Measurements from ENCODE around the gene VCL. TPM values are rescaled to one million over a fixed set of nuclear protein-coding genes. Genes with fewer than 3 reads are reported as not detected.
"Not testable (repeated sequence)": the region's sequence is repeated elsewhere in the genome, so short reads cannot be mapped to it uniquely, and the experiment has no call there.

Gene VCL
- total RNA-seq, 2 donors from 2014 or later, result 109 to 214 TPM

DNA sequence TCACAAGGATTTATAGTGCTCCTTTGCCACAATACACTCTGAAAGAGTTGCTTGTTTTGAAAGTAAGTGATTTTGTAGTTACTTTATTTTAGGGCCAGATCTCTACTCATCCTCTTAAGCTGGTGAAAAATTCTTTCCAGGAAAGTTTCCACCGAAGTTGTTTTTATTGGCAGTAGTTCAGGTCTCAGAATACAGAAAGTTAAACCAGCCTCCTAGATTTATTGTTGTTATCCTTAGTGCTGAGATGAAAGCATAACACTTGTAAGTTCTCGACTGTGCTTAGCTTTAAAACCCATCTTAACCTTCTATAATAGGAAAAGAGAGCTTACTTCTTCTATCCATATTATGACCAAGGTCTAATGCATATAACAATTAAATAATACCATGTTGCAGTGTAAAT, 147.2 kb downstream of the VCL start:
- Histone ChIP-seq H3K36me3 (ENCODE audit: control insufficient read depth, insufficient read depth, low read length) (peaks cover 19% of the 10 kb centered on the region), H3K4me3 (ENCODE audit: low read length) (no peak overlapping the region), H3K9me3 (ENCODE audit: control insufficient read depth, low read length) (no peaks in the 10 kb centered on the region), H3K9ac (ENCODE audit: extremely low read depth, low read length, poor library complexity, severe bottlenecking) (no peak overlapping the region), H3K27me3 (ENCODE audit: control insufficient read depth, insufficient read depth, low read length, poor library complexity, severe bottlenecking) (no peaks in the 10 kb centered on the region), H3K27ac (ENCODE audit: low read depth, low read length) (no peak overlapping the region), H3K4me1 (ENCODE audit: control insufficient read depth, insufficient read depth, low read length) (no peaks in the 10 kb centered on the region)
- 100% methylated on average over 2 of the region's 2 CpGs for WGBS, 2 experiments (ENCODE audit: insufficient coverage in 1 of 2, insufficient read length in 1 of 2)
- no peak overlapping the region for H3K4me3 Mint-ChIP-seq
- H3K27me3 Mint-ChIP-seq (ENCODE audit: insufficient read depth), result no peaks in the 10 kb centered on the region
- no peak overlapping the region for H3K27ac Mint-ChIP-seq
- no peak for DNase-seq
- no peaks in the 10 kb centered on the region for H3K9me3 Mint-ChIP-seq
- H3K36me3 Mint-ChIP-seq (ENCODE audit: low read depth), result peaks cover 22% of the 10 kb centered on the region
- no peaks in the 10 kb centered on the region for H3K4me1 Mint-ChIP-seq
- TF ChIP-seq, protein P1, sequence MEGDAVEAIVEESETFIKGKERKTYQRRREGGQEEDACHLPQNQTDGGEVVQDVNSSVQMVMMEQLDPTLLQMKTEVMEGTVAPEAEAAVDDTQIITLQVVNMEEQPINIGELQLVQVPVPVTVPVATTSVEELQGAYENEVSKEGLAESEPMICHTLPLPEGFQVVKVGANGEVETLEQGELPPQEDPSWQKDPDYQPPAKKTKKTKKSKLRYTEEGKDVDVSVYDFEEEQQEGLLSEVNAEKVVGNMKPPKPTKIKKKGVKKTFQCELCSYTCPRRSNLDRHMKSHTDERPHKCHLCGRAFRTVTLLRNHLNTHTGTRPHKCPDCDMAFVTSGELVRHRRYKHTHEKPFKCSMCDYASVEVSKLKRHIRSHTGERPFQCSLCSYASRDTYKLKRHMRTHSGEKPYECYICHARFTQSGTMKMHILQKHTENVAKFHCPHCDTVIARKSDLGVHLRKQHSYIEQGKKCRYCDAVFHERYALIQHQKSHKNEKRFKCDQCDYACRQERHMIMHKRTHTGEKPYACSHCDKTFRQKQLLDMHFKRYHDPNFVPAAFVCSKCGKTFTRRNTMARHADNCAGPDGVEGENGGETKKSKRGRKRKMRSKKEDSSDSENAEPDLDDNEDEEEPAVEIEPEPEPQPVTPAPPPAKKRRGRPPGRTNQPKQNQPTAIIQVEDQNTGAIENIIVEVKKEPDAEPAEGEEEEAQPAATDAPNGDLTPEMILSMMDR (conservative IDR thresholded peaks at IDR 0.05), result no peak

DNA sequence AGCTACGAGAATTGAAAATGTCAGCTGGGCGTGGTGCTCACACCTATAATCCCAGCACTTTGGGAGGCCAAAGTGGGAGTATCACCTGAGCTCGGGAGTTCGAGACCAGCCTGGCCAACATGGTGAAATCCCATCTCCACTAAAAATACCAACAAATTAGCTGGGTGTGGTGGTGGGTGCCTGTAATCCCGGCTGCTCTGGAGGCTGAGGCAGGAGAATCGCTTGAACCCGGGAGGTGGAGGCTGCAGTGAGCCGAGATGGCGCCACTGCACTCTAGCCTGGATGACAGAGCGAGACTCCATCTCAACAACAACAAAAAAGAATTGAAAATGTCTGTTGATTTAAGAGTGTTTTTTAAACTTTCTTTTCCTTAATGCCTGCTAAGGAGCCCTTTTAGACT, 149.1 kb downstream of the VCL start:
- not testable (repeated sequence) for H3K27me3 Mint-ChIP-seq (ENCODE audit: insufficient read depth); H3K27me3 ChIP-seq (ENCODE audit: control insufficient read depth, insufficient read depth, low read length, poor library complexity, severe bottlenecking); H3K4me1 Mint-ChIP-seq; DNase-seq; H3K9me3 Mint-ChIP-seq; H3K27ac ChIP-seq (ENCODE audit: low read depth, low read length); H3K9ac ChIP-seq (ENCODE audit: extremely low read depth, low read length, poor library complexity, severe bottlenecking); H3K4me3 Mint-ChIP-seq; H3K4me1 ChIP-seq (ENCODE audit: control insufficient read depth, insufficient read depth, low read length); H3K27ac Mint-ChIP-seq; H3K9me3 ChIP-seq (ENCODE audit: control insufficient read depth, low read length); H3K4me3 ChIP-seq (ENCODE audit: low read length)
- 91 to 100% methylated on average over 6 to 10 of the region's 10 CpGs for WGBS, 2 experiments (ENCODE audit: insufficient coverage in 1 of 2, insufficient read length in 1 of 2)
- peaks cover 18% of the 10 kb centered on the region for H3K36me3 ChIP-seq (ENCODE audit: control insufficient read depth, insufficient read depth, low read length)
- peaks cover 19% of the 10 kb centered on the region for H3K36me3 Mint-ChIP-seq (ENCODE audit: low read depth)

DNA sequence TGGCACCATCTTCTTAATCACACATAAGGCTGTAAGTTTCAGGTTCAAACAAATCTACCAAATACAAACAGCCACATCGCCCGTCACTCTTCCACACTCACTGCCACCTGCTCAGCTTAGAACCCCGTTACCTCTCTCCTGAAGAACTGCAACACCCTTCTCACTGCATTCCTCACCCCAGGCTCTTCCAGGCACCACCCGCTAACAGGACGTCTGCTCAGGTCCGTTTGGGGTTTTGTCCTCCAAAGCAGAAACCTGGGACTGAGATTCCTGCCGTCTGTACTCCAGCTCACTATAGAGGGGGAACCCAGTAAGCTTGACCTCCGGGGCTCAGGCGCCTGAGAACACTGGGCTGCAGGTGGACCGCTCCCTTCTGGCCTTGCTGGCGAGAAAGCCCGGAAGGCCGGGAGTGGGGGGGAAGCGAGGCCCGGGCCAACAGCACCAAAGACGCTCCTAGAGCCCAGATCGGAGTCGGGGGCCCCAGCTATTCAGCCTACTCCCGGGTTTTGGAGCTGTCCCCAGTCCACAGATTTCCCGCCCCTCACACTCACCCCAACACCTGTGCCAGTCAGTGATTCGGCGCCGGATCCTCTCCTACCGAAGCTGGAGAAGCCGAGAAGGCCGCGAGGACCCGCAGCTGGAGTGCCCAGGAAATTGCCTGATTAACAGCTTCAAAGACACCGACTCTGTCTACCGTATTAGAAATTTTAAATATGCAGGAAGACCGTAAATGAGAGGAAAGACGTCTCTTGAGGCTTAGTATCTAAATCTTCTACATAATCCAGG, 152.5 kb downstream of the VCL start, which contains the start of gene AP3M1:
Gene AP3M1 (minus strand): TSS at position 625 of the 786 bp plus-strand sequence. CDS start 12,449 bp downstream, outside the sequence.
- WGBS, 2 experiments (ENCODE audit: insufficient coverage in 1 of 2, insufficient read length in 1 of 2), result 0% methylated on average over 8 to 32 of the region's 32 CpGs
- Mint-ChIP-seq H3K4me3 (no peak within 1 kb of the TSS), H3K27ac (no peak within 1 kb of the TSS), H3K4me1 (peaks cover 15% of the 10 kb centered on the region), H3K9me3 (no peaks in the 10 kb centered on the region), H3K36me3 (ENCODE audit: low read depth) (peaks cover 11% of the 10 kb centered on the region), H3K27me3 (ENCODE audit: insufficient read depth) (no peaks in the 10 kb centered on the region)
- Histone ChIP-seq H3K36me3 (ENCODE audit: control insufficient read depth, insufficient read depth, low read length) (peaks cover 16% of the 10 kb centered on the region), H3K27me3 (ENCODE audit: control insufficient read depth, insufficient read depth, low read length, poor library complexity, severe bottlenecking) (no peaks in the 10 kb centered on the region), H3K4me1 (ENCODE audit: control insufficient read depth, insufficient read depth, low read length) (no peaks in the 10 kb centered on the region), H3K4me3 (ENCODE audit: low read length) (peak within 1 kb of the TSS; percentile 99), H3K27ac (ENCODE audit: low read depth, low read length) (peak within 1 kb of the TSS; percentile 98), H3K9ac (ENCODE audit: extremely low read depth, low read length, poor library complexity, severe bottlenecking) (peak within 1 kb of the TSS; percentile 88), H3K9me3 (ENCODE audit: control insufficient read depth, low read length) (no peaks in the 10 kb centered on the region)
- TF ChIP-seq, protein P1 (conservative IDR thresholded peaks at IDR 0.05), result no peak
- peak; percentile 94 for DNase-seq
